CD4-positive, alpha-beta memory T cell (primary cell): ENCODE data around the gene MAPKAPK2. TPM values are rescaled to one million over a fixed set of nuclear protein-coding genes. Genes with fewer than 3 reads are reported as not detected.

Experiments
- CTCF ChIA-PET: fragments of 350-600 bp; sonication (Branson Sonifier 250); formaldehyde crosslinking; loops from one replicate; lab custom pipeline; 2021; ENCODE audit warnings: inconsistent platforms; ENCODE audit not compliant: partially characterized antibody; lab: Charles Lee
- POLR2A ChIA-PET: fragments of 350-600 bp; sonication (Branson Sonifier 250); formaldehyde crosslinking; loops from one replicate; lab custom pipeline; 2021; ENCODE audit not compliant: partially characterized antibody; lab: Charles Lee
- DNase-seq, 5 donors: peaks; one replicate each; pipeline versions ENCODE4 v3.0.0 to v3.0.0-alpha.2; 2020 to 2022; ENCODE audit warnings: mixed read lengths in 1 of 5
- H3K27ac ChIP-seq: one replicate; pipeline ENCODE4 v1.7.0; 2013; ENCODE audit warnings: low read depth, low read length
- H3K27me3 ChIP-seq: 2 replicates; pipeline ENCODE4 v1.7.0; 2013; ENCODE audit warnings: mild to moderate bottlenecking, low read length, moderate library complexity; ENCODE audit not compliant: insufficient read depth
- H3K36me3 ChIP-seq: 2 replicates; pipeline ENCODE4 v1.7.0; 2013; ENCODE audit warnings: mild to moderate bottlenecking, low read length, moderate library complexity; ENCODE audit not compliant: insufficient read depth
- H3K4me1 ChIP-seq: 2 replicates; pipeline ENCODE4 v1.7.0; 2013; ENCODE audit warnings: mild to moderate bottlenecking, low read length, moderate library complexity; ENCODE audit not compliant: insufficient read depth
- H3K4me3 ChIP-seq, 2 donors: one replicate each; pipeline ENCODE4 v1.7.0; 2013; ENCODE audit warnings: low read length in 2 of 2, mild to moderate bottlenecking in 1 of 2
- H3K9me3 ChIP-seq, 2 donors: one replicate each; pipeline ENCODE4 v1.7.0; 2013; ENCODE audit warnings: low read length in 2 of 2, control low read depth in 1 of 2; ENCODE audit not compliant: control insufficient read depth in 1 of 2
- H3K27ac Mint-ChIP-seq, 7 donors: one replicate each; pipeline ENCODE4 v1.8.0; 2020 to 2021; ENCODE audit warnings: mixed read lengths in 7 of 7, mild to moderate bottlenecking in 6 of 7, inconsistent platforms in 3 of 7, moderate library complexity in 3 of 7
- H3K27me3 Mint-ChIP-seq, 2 donors: one replicate each; pipeline ENCODE4 v1.8.0; 2020 to 2021; ENCODE audit warnings: mixed read lengths in 2 of 2
- H3K36me3 Mint-ChIP-seq, 2 donors: one replicate each; pipeline ENCODE4 v1.8.0; 2020 to 2021; ENCODE audit warnings: mixed read lengths in 2 of 2, inconsistent platforms in 1 of 2, mild to moderate bottlenecking in 1 of 2
- H3K4me1 Mint-ChIP-seq, 4 donors: one replicate each; pipeline ENCODE4 v1.8.0; 2020 to 2021; ENCODE audit warnings: mixed read lengths in 4 of 4, mild to moderate bottlenecking in 1 of 4
- H3K4me3 Mint-ChIP-seq, 8 donors: one replicate each; pipeline ENCODE4 v1.8.0; 2020 to 2021; ENCODE audit warnings: mixed read lengths in 8 of 8, mild to moderate bottlenecking in 7 of 8, moderate library complexity in 6 of 8, inconsistent platforms in 3 of 8
- H3K9me3 Mint-ChIP-seq, 8 donors: one replicate each; pipeline ENCODE4 v1.8.0; 2020 to 2021; ENCODE audit warnings: mixed read lengths in 8 of 8, mild to moderate bottlenecking in 5 of 8, inconsistent platforms in 3 of 8, moderate library complexity in 1 of 8
- intact Hi-C: fragments of 100-400 bp; cut with micrococcal nuclease; formaldehyde crosslinking; loops from one replicate; pipeline ENCODE4 v1.15.1; 2023
- polyA plus RNA-seq, 2 donors: library from polyadenylated mRNA; unstranded; fragments of 300-500 nt; fragmentation: Illumina TruSeq; gene quantifications; one replicate each; pipeline ENCODE4 v1.2.3, GENCODE V29; 2021
- total RNA-seq, 2 experiments: library from RNA; stranded (reverse); gene quantifications; one replicate each; pipeline ENCODE4 v1.2.3, GENCODE V29; 2021

The MAPKAPK2 gene
- total and polyA plus RNA-seq, 4 experiments from 2014 or later: 1.3 to 72.8 (median 37.8) TPM

DNA sequence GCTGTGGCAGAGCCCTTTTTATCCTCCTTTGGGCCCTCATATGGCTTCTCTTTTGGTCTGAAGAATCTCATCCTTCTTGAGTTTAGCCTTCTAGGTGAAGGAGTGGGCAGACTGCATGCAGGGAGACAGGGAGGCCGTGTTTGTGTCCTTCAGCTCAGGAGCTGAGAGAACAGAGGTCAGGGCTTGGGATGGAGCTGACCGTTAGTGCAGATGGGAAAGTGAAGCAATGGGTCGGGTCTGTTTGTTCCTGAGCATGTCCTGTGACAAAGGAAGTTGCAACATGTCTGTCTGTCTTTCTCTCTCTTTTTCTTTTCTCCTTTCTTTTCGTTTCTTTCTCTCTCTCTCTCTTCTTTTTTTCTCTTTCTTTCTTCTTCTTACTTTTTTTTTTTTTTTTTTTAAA is 14.9 kb downstream of the MAPKAPK2 start:
- peaks cover 21% of the 10 kb centered on the region for H3K36me3 ChIP-seq
- intact Hi-C loops: no loop called here
- no peak for DNase-seq
- Mint-ChIP-seq H3K4me1 (peaks cover 62 to 96% (median 83%) of the 10 kb centered on the region in 4 donors), H3K4me3 (peak overlapping the region in 3 of 8 donors; percentile 3 to 71 (median 64)), H3K9me3 (no peaks in the 10 kb centered on the region), H3K27me3 (no peaks in the 10 kb centered on the region), H3K36me3 (peaks cover 19 to 43% of the 10 kb centered on the region in 2 donors), H3K27ac (peak overlapping the region; percentile 77 to 90 (median 88))
- CTCF ChIA-PET: interaction anchor here (0.7 to 1.5 kb wide), 2 partner anchors 10 to 27 kb away, joined by 3 to 6 read pairs; no protein-coding TSS in a partner anchor
- H3K27ac ChIP-seq: no peak overlapping the region
- H3K27me3 ChIP-seq: no peaks in the 10 kb centered on the region
- H3K4me1 ChIP-seq: peaks cover 58% of the 10 kb centered on the region
- H3K4me3 ChIP-seq: no peak overlapping the region
- POLR2A ChIA-PET: interaction anchor here (1.1 kb wide), 1 partner anchor 15 kb away, joined by 3 read pairs; no protein-coding TSS in a partner anchor
- no peaks in the 10 kb centered on the region for H3K9me3 ChIP-seq

- H3K4me3 Mint-ChIP-seq: no peak overlapping the region
Observed at GRCh38 chr1:206700445-206701036, 15.8 kb downstream of the MAPKAPK2 start.

GRCh38 chr1:206702260-206702659 is 17.6 kb downstream of the MAPKAPK2 start:
- ChIA-PET POLR2A (no interaction called here), CTCF (interaction anchor here (1.9 kb wide), 1 partner anchor 39 kb away, joined by 8 read pairs; no protein-coding TSS in a partner anchor)
- Mint-ChIP-seq H3K9me3 (no peaks in the 10 kb centered on the region), H3K4me1 (peaks cover 63 to 94% (median 82%) of the 10 kb centered on the region in 4 donors), H3K27ac (peak overlapping the region; percentile 90 to 97 (median 93)), H3K36me3 (peaks cover 0 to 17% of the 10 kb centered on the region in 2 donors), H3K27me3 (no peaks in the 10 kb centered on the region), H3K4me3 (peak overlapping the region in 1 of 8 donors; percentile 10)
- intact Hi-C loops: no loop called here
- no peak overlapping the region for H3K4me3 ChIP-seq
- no peaks in the 10 kb centered on the region for H3K9me3 ChIP-seq
- no peak for DNase-seq
- peaks cover 76% of the 10 kb centered on the region for H3K4me1 ChIP-seq
- no peaks in the 10 kb centered on the region for H3K27me3 ChIP-seq
- no peak overlapping the region for H3K27ac ChIP-seq
- H3K36me3 ChIP-seq: peaks cover 8% of the 10 kb centered on the region

More at GRCh38 chr1:206700445-206701036, 15.8 kb downstream of the MAPKAPK2 start:
- CTCF ChIA-PET: interaction anchor here (0.9 to 1.6 kb wide), 4 partner anchors 8 to 26 kb away, joined by 3 to 6 read pairs (median 4); no protein-coding TSS in a partner anchor
- no peaks in the 10 kb centered on the region for H3K27me3 ChIP-seq
- H3K4me1 ChIP-seq: peaks cover 67% of the 10 kb centered on the region
- peaks cover 13 to 34% of the 10 kb centered on the region in 2 donors for H3K36me3 Mint-ChIP-seq
- peaks cover 21% of the 10 kb centered on the region for H3K36me3 ChIP-seq
- H3K4me1 Mint-ChIP-seq: peaks cover 65 to 96% (median 84%) of the 10 kb centered on the region in 4 donors
- H3K4me3 ChIP-seq: no peak overlapping the region
- no peak overlapping the region for H3K27ac ChIP-seq
- DNase-seq: no peak
- no peaks in the 10 kb centered on the region for H3K9me3 Mint-ChIP-seq
- intact Hi-C loops: no loop called here
- peak overlapping the region; percentile 32 to 93 (median 88) for H3K27ac Mint-ChIP-seq
- no peaks in the 10 kb centered on the region for H3K9me3 ChIP-seq
- H3K27me3 Mint-ChIP-seq: no peaks in the 10 kb centered on the region
- POLR2A ChIA-PET: no interaction called here

GRCh38 chr1:206702803-206703202 is 18.1 kb downstream of the MAPKAPK2 start:
- H3K4me3 Mint-ChIP-seq: peak overlapping the region in 6 of 8 donors; percentile 9 to 82 (median 14)
- no peaks in the 10 kb centered on the region for H3K27me3 Mint-ChIP-seq
- H3K27ac Mint-ChIP-seq: peak overlapping the region; percentile 90 to 97 (median 93)
- no peaks in the 10 kb centered on the region for H3K9me3 ChIP-seq
- no peaks in the 10 kb centered on the region for H3K9me3 Mint-ChIP-seq
- ChIA-PET CTCF (interaction anchor here (0.8 to 5.6 kb wide), 6 partner anchors 10 to 233 kb away, joined by 3 to 39 read pairs (median 6); no protein-coding TSS in a partner anchor), POLR2A (interaction anchor here (0.8 to 1.5 kb wide), 4 partner anchors 9 to 219 kb away, joined by 3 to 6 read pairs (median 4); partner anchors contain the start of genes FCMR and MAPKAPK2)
- peak overlapping the region; percentile 57 for H3K27ac ChIP-seq
- H3K27me3 ChIP-seq: no peaks in the 10 kb centered on the region
- H3K4me1 Mint-ChIP-seq: peaks cover 67 to 94% (median 83%) of the 10 kb centered on the region in 4 donors
- H3K36me3 Mint-ChIP-seq: peaks cover 0 to 12% of the 10 kb centered on the region in 2 donors
- peaks cover 82% of the 10 kb centered on the region for H3K4me1 ChIP-seq
- DNase-seq: no peak
- H3K4me3 ChIP-seq: no peak overlapping the region
- intact Hi-C loops: loop anchor here (1.0 kb wide), 1 partner anchor 17 kb away; no protein-coding TSS in a partner anchor
- H3K36me3 ChIP-seq: peaks cover 6% of the 10 kb centered on the region

GRCh38 chr1:206703661-206704060 is 19.0 kb downstream of the MAPKAPK2 start:
- POLR2A ChIA-PET: interaction anchor here (0.6 to 1.5 kb wide), 8 partner anchors 9 to 155 kb away, joined by 3 to 7 read pairs (median 4); partner anchors contain the start of gene MAPKAPK2
- DNase-seq: peak; percentile 64 to 91 (median 69)
- Mint-ChIP-seq H3K4me1 (peaks cover 71 to 96% (median 84%) of the 10 kb centered on the region in 4 donors), H3K27me3 (no peaks in the 10 kb centered on the region), H3K36me3 (peaks cover 0 to 7% of the 10 kb centered on the region in 2 donors), H3K9me3 (no peaks in the 10 kb centered on the region), H3K4me3 (peak overlapping the region; percentile 55 to 84 (median 70)), H3K27ac (peak overlapping the region; percentile 90 to 97 (median 93))
- CTCF ChIA-PET: interaction anchor here (0.6 to 5.6 kb wide), 8 partner anchors 9 to 232 kb away, joined by 3 to 39 read pairs (median 6); no protein-coding TSS in a partner anchor
- H3K36me3 ChIP-seq: peaks cover 2% of the 10 kb centered on the region
- H3K4me3 ChIP-seq: no peak overlapping the region
- H3K9me3 ChIP-seq: no peaks in the 10 kb centered on the region
- peaks cover 90% of the 10 kb centered on the region for H3K4me1 ChIP-seq
- H3K27me3 ChIP-seq: no peaks in the 10 kb centered on the region
- peak overlapping the region; percentile 57 for H3K27ac ChIP-seq
- intact Hi-C loops: loop anchor here (1.0 kb wide), 2 partner anchors 13 to 17 kb away; no protein-coding TSS in a partner anchor

GRCh38 chr1:206704226-206704625 is 19.5 kb downstream of the MAPKAPK2 start:
- intact Hi-C loops: loop anchor here (1.0 kb wide), 1 partner anchor 12 kb away; no protein-coding TSS in a partner anchor
- no peaks in the 10 kb centered on the region for H3K27me3 Mint-ChIP-seq
- DNase-seq: peak in 1 of 5 donors; percentile 55
- peak overlapping the region; percentile 90 to 97 (median 93) for H3K27ac Mint-ChIP-seq
- peaks cover 0 to 7% of the 10 kb centered on the region in 2 donors for H3K36me3 Mint-ChIP-seq
- POLR2A ChIA-PET: interaction anchor here (0.8 to 1.5 kb wide), 9 partner anchors 9 to 218 kb away, joined by 3 to 7 read pairs (median 3); partner anchors contain the start of gene MAPKAPK2
- peak overlapping the region in 7 of 8 donors; percentile 55 to 84 (median 72) for H3K4me3 Mint-ChIP-seq
- peaks cover under 1% of the 10 kb centered on the region for H3K36me3 ChIP-seq
- H3K9me3 Mint-ChIP-seq: no peaks in the 10 kb centered on the region
- CTCF ChIA-PET: interaction anchor here (0.6 to 5.6 kb wide), 7 partner anchors 9 to 41 kb away, joined by 3 to 39 read pairs (median 8); no protein-coding TSS in a partner anchor
- H3K27me3 ChIP-seq: no peaks in the 10 kb centered on the region
- H3K4me1 Mint-ChIP-seq: peaks cover 73 to 96% (median 85%) of the 10 kb centered on the region in 4 donors
- H3K9me3 ChIP-seq: no peaks in the 10 kb centered on the region
- H3K27ac ChIP-seq: peak overlapping the region; percentile 57
- peaks cover 92% of the 10 kb centered on the region for H3K4me1 ChIP-seq
- H3K4me3 ChIP-seq: no peak overlapping the region
